Cortex of kidney (tissue), 1 donor: ENCODE measurements around the gene CD6.

Experiments
- DNase-seq: peaks from one replicate; lab custom pipeline; 2025; lab: John Stamatoyannopoulos, UW

CD6 gene

DNA sequence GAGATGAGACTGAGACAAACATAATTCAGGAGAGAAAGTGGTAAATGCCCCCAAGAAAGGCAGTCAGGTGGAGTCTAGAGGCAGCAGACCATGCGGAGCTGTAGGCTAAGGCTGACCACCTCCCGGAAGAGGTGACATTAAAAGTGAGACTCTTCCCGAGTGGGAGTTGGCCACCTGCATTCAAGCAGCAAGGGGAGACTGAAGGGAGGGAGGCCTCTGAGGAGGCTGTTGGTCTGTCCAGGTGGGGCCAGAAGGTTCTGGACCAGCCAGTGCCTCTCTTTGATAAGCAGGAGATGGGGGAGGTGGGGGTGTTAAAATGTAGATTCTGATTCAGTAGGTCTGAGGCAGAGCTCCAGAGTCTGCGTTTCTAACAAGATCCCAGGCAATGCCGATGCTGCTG, 37.5 kb downstream of the CD6 start:
- DNase-seq = no peak

DNA sequence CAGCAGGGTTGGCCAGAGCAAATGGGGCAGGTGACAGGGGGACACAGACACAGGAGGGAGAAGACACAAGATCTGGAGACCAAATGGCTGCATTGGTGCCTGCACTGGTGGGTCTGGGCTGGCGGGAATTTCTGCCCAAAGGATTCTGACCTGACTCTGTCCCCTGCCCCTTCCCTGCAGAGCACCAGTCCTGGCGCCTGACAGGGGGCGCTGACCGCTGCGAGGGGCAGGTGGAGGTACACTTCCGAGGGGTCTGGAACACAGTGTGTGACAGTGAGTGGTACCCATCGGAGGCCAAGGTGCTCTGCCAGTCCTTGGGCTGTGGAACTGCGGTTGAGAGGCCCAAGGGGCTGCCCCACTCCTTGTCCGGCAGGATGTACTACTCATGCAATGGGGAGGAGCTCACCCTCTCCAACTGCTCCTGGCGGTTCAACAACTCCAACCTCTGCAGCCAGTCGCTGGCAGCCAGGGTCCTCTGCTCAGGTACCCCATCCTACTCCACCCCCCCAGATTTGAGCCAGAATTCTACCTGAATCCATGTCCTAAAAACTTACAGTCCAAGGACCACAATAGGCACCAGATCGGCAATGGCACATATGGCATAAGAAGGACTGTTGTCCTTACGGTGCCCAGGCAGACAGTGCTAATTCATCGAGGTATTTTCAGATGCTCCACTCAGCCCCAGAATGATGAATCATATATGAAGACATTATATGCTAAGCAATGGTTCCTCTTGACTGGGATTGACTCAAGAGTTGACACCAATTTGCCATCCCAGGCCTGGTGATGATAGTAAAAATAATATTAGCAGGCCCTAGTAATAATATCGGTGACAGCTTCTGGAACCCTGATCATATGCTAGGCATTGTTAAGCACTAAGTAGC, 38.2 kb downstream of the CD6 start:
- no peak for DNase-seq

DNA sequence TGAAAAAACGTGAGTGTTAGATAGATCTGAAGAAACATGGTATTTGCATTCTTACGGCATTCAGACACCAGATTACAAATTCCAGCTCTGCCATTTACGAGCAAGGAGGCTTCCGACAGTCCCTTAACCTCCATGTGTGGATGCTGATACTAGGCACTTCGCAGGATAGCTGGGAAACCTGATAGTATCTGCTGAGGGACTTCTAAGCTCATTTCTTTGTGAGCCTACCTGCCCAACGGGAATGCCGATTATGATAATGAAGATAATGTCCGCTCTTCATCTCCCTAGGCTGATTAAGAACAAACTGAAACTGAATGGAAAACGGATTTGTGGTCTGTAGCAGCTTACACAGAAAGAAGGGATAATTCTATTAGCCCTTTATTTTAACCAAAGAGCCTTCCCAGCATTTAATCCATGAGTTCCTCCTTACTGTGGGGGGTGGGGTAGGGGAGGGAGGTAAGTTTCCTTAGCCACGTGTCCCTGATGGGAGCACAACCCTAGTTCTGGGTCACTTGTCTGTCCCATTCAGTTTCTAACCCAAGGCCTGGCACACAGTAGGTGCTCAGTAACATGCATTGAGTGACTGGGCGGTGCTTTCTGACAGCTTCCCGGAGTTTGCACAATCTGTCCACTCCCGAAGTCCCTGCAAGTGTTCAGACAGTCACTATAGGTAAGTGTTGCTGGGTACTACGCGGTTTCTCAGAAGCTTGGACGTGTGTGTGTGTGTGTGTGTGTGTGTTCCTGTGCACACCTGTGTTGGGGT, 39.2 kb downstream of the CD6 start:
- DNase-seq = no peak

DNA sequence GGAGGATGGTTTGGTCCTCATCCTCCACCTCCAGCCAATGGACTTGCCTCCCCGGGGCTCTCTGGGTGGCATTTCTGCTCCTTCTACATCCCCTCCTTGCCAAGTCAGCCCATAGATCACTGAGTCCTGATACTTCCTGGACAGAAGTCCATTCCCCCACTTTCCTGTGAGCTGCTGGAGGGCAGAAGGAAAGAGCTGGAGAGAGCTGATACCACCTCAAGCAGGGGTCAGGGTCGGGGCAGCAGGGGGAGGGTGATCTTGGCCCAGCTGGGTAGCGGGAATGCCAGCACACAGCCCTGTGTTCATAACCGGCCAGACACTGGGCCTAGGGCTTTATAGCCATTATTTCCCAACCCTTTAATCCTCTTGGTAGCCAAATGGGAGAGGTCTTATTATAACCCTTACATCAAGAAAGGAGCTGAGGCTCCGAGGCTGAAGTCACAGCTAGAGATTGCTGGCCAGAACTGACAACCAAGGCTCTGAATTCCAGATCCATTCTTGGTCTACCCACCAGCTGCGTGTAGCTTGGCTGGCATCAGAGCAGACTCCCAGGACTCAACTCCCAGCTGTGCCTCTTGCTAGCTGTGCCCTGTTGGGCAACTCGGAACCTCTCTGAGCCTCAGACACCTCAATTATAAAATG, 39.9 kb downstream of the CD6 start:
- no peak for DNase-seq

DNA sequence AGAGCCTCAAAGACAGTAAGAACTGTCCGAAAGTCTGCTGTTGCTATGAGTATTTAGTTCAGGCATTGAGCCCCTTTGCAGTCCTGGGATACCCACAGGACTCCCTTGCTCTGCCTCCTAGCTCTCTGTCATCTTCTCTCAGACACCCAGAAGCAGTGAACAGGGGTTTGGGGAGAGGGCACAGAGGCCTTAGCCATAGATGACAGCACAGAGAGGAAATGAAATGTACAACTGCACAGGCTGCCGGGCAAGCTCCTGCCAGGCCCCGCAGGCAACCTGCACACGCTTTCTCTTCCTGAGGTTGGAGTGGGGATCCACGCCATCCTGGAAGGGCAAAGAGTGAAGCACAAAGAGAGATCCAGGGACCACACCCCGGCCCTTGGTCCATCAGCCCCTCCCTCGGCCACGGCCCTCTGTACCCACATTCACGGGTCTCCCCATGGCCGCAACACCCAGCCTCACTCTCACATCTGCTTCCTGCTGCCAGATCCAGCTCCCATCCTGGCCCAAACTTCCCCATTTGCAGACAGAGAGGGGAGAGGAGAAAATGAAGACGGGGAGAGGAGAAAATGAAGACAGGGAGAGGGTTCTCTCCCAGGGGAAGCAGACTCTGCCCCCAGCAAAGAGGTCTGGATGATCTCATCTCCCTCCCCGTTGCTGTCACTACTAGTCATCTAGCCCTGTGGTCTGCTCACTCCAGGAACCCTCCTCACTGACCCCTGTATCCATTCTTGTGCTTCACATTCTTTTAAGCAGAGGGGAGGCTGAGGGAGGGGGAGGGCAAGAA, 40.7 kb downstream of the CD6 start:
- DNase-seq = no peak

DNA sequence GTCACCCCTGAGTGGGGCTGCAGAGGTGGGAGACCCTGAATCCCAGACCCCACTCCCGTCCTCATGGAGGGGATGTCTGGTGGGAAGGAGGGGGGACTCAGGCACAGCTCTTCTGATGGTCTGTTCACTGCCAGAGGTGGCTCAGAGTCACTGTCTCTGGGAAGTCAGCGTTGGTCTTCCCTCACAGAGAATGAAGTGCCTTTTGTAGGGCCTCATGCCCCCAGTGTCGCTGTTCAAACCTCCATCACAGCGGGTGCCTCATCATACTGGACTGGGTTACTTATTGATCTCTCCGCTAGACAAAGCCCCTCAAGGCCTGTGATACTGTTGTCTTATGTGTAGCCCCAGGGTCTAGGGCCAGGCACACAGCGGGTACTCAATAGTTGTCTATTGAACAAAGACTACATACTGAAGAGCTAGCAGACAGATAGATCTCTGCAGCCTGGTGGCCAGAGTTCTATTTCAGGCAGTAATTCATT, 41.3 kb downstream of the CD6 start:
- DNase-seq = no peak

DNA sequence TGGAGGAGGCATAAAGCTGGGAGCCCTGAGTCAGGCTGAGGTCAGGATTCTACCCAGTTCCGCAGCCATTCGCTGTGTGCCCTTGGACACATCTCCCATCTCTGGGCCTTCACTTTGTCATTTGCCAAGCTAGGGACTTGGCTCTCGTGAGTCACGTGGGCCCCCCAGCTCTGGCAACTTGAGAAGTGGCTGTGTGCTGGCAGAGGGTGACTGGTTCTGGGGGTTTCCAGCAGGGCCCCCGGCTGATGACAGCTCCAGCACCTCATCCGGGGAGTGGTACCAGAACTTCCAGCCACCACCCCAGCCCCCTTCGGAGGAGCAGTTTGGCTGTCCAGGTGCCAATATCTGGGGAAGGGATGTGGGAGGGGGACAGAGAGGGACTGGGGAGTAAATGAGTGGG, 46.6 kb downstream of the CD6 start:
- no peak for DNase-seq

DNA sequence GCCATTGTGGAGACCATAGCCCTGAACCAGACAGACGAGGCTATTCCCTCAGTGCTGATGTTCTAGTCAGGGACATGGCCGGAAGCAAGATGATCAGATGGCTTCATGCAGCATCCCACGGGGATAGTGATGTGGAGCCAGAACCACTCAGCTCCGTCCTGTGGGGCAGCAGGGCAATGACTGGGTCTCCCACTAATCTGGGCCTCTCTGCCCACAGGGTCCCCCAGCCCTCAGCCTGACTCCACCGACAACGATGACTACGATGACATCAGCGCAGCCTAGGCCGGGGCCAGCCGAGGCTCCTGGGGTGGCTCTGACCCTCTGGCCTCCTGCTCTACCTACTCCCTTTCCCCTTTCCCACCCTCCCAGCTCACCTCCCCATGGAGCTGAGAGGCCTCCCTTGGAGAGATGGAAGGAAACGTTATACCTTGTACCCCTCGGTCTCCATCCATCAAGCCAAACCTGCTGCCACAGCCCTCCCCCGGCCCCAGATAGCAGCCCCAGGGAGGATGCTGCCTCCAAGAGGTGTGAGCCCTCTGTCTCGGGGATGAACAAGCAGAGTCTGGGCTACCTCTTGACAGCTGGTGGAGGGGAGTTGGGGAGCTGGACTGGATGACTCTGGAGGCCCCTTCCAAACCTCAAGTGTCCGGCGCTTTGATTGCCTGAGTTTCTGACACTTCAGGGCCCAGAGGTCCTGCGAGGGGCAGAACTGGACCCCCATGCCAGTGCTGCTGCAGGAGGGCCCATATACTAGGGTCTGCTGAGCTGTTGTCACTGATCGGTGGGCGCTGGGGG, 47.8 kb downstream of the CD6 start:
- no peak for DNase-seq

DNA sequence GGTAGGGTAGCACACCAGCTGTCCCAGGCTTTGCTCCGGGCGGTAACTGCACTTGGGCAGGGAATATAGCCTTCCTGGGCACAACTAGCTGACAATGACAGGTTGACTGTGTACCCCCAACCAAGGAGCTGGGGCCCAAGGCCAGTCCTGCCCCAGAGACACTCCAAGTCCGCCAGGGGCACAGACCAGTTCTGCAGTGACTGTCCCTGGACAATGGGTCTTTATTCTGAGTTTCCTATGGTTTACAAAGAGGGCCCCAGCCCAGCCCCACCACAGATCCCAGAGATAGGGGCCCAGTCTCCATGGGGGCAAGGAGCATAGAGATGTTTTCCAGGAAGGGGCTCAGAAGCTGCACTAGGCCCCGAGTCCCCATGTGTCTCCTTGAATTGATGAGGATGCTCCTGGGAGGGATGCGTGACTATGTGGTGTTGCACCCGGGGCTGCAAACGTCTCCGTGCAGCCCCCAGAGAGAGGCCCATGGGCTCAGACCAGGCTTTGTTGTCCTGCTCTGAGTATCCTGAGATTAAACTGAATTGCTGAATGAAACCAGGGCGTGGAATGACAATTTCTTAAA, 48.4 kb downstream of the CD6 start:
- no peak for DNase-seq

DNA sequence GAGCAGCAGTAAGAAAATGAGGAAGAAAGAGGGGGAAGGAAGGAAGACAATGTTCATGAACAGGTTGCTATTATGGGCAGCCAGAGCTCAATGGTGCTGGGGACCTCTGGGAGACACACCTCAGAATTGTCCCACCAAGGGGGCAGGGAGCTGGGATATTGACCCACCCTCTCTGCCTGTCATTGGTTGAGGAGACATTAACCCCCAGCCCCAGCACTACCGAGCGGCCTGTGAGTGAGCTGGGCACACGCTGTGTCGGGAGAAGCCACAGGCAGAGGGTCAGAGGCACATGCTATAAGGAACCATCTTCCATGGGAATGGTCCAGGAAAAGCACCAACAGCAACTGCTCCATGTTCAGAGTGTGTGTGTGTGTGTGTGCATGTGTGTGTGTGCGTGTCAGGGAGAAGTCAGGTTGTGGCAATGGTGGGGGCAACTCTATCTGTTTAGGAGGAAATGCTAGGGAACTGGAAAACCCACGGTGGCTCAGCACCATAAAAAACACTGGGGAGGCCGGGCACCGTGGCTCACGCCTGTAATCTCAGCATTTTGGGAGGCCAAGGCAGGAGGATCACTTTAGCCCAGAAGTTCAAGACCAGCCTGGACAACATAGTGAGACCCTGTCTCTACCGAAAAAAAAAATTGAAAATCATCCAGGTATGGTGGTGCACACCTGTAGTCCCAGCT, 49.2 kb downstream of the CD6 start:
- DNase-seq = no peak

DNA sequence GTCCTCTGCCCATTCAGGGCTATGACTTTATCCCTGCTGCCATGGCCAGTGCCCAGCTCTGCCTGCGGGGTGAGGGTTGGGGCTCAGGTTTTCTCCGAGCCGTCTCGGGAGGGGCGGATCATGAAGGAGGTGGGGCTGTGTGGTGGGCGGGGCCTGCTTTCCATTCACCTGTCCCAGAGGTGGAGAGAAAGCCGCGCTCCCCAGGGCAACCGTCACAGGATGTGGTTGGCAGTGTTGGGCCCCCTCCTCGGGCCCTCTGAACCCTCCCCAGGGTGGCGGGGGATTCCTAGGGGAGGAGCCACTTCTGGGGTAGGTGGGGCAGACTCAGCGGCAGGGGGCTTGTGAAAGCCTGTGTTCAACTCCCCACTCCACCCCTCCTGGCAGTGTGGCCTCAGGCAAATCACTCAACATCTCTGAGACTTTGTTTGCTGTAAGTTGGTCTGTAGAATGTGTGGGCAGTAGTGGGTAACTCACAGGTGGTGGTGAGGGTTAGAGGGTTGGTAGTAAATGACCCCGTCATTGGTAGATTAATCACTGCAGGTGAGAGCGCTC, 50.3 kb downstream of the CD6 start:
- no peak for DNase-seq

DNA sequence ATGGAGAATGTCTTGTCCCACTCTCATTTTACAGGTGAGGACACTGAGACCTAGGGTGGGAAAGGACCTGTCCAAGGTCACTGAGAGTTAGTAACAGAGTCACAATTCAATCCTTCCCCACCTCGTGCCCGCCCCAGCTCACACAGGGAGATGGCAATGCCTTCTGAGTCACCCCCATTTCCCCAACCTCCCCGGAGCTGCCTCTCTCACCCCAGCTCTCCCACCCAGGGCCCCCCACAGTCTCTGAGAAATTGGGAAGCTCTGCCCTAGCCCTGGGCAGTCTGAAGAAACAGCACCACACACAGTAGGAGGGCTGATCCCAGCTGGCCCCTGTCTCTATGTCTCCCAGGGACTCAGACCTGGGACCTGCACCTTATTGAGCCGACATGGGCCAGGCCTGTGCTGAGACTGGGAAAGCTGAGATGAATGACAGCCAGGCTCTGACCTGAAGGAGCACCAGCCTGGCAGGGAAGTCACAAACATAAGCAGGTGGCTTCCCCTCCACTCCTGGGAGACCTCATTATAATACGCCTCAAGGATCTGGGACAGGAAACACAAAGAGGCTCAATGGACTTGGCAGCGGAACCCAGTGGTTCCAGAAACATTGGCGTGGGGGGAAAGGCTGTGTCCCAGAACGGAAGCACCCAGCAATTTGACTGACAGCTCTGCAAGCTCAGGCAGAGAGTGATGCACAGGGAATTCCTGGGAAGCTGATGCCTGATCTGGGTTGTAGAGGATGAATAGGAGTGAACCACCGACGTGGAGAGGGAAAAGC, 51.0 kb downstream of the CD6 start:
- no peak for DNase-seq

DNA sequence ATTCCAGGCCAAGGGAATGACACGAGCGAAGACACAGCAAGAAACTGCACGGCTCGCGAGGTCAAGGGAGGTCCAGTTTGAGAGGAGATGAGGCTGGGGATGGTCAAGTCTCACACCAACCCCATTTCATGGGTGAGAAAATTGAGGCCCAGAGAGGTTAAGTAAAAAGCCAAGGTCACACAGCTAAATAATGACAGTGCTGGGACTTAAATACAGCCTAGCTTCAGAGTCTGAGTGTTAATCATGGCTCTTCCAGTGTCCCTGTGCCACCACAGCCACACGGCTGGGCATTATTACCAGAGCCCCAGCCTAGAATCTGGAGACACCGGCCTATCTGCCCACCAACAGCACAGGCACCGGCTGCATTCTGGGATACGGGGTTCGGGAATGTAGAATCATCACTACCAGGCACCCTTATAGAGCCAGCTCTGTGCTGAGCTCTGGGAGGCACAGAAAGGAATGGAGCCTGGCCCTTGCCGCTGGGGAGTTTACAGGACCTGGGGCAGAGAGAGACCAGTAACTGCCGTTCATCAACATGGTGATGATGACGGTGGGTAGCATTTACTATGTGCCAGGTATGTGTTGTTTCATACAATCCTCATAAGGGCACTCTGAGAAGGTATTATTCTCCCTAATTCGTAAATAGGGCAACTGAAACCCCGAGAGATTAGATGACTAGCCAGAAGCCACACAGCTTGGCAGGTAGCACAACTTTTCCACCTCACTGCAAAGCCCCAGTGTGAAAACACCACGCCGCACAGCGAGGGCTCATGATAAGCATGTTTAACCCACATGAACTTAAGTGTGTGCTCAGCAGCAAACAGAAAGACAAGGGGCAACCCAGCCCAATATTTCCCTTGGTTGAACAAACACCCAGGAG, 51.8 kb downstream of the CD6 start:
- no peak for DNase-seq

DNA sequence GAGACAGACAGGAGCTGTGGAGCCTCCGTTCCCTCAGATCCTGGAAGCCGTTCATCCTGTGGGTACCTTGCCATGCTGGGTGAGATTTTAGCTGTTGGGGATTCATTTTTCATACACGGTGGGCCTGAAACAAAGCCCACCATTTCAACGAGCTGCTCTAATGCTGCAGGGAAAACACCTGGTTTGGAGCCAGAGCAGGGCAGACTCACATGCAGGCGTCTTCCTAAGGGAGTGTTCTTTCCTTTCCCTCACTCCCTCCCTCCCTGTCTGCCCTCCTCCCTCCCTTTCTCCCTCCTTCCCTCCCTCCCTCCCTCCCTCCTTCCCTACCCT, 52.5 kb downstream of the CD6 start:
- no peak for DNase-seq

DNA sequence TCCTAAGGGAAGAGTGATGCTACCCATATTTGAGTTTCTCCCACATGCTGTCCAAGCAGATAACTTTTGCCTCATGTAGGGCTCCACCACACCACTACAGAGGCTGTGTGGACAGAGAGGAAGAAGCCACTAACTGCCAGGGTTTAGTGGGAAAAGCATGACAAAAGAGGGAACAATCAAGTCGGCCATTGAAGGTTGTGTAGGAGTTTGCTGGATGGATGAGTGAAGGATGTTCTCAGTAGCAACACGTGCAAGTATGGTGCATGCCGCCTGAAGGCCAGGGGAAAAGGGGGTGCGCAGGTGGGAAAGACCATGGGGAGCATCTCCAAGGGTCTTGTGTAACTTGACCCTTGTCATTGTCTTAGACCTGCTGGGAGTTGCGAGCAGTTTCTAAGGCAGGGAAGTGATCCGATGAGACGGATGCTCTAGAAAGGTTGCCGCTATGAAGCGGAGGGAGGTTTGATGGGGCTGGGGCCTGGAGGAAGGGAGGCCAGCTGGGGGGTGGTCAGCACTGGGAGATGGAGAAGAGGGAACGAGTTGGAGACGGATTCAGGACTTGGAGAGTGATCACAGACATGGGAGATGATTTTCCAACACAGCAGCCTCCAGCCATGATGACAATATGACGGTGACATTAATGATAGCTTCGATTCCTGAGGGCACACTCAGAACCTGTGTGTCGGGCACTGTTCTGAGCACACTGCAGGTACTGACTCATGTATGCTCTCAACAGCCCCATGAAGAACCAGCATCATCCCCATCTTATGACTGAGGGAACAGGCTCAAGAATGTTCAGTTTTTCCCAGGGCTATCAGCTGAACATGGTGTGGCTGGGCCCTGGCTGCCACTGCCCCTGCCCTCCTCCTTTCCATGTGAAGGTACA, 53.7 kb downstream of the CD6 start:
- DNase-seq = no peak

DNA sequence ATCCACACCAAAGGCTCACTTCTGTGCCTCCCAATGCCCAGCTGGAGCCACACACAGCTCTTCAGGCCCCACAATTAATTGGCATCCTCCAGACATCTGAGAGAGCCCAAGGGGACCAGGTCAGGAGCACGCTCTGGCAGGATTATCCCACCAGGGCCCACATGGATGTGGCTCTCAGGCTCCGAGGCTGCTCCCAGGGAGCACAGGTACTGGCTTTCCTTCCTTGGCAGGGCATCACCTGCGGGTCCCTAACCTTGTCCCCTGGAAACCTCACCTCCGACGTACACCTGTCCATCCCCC, 54.3 kb downstream of the CD6 start:
- no peak for DNase-seq
